ENCODE data around the gene SCARB2. TPM values are rescaled to one million over a fixed set of nuclear protein-coding genes. Genes with fewer than 3 reads are reported as not detected.

SCARB2 gene
- total and polyA plus RNA-seq, 8 donors, result 212 to 266 (median 229) TPM

DNA sequence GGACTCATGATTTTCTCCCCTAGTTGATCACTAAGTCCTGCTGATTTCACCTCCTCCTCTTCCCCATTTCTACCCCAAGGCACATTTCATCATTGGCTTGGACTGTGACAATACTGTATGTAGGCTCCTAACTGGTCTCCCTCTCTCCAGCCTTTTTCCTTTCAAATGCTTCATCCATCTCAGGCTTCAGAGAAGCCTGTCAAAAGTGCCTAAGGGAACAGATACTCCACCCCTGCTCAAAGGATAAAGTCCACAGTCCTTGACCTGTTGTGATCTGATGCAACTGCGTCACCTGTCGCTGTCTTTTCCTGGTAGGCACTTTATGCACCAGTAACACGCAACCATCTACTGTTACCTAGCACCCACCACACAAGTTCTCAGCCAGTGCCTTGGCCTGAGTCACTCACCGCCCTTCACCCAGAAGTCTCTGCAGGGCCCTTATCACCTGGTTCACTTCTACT, 12.8 kb downstream of the SCARB2 start:
- Histone ChIP-seq H3K9me3 (no peaks in the 10 kb centered on the region), H3K27ac (peak overlapping the region; percentile 79 to 91), H3K27me3 (no peaks in the 10 kb centered on the region), H3K4me1 (peaks cover 62 to 91% of the 10 kb centered on the region in 2 donors), H3K4me3 (no peak overlapping the region), H3K36me3 (no peaks in the 10 kb centered on the region)
- DNase-seq (peak in 1 of 4 donors; percentile 52), ATAC-seq (peak; percentile 62)
- TF ChIP-seq, protein P1, sequence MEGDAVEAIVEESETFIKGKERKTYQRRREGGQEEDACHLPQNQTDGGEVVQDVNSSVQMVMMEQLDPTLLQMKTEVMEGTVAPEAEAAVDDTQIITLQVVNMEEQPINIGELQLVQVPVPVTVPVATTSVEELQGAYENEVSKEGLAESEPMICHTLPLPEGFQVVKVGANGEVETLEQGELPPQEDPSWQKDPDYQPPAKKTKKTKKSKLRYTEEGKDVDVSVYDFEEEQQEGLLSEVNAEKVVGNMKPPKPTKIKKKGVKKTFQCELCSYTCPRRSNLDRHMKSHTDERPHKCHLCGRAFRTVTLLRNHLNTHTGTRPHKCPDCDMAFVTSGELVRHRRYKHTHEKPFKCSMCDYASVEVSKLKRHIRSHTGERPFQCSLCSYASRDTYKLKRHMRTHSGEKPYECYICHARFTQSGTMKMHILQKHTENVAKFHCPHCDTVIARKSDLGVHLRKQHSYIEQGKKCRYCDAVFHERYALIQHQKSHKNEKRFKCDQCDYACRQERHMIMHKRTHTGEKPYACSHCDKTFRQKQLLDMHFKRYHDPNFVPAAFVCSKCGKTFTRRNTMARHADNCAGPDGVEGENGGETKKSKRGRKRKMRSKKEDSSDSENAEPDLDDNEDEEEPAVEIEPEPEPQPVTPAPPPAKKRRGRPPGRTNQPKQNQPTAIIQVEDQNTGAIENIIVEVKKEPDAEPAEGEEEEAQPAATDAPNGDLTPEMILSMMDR (IDR thresholded peaks at IDR 0.05), result no peak
- intact Hi-C loops (cut with DNase I), result no loop called here

DNA sequence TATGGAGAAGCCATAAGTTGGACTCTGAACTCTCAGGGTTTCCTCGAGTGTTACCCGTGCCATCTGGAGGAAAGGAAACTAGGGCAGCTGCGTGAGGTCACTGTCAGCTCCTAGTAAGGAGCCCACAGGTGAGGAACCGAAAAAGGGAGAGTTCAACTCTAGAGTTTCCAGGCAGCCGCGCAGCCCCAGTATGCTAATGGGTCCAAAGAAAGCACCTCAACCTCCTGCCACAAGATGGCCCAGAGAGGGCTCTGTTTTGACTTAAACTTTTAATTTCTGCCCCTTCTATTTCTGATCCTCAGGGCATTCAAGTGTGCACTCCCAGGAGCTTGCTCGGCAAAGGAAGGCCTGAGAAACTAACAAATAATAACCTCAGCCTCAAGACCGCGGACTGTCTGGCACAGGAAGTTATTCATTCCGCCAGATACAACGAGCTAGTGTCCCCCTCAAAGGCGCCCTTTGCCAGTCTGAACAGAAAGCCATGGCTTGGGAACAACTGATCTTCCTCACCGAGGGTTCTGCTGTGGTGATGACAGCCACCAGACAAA, 13.9 kb downstream of the SCARB2 start:
- intact Hi-C loops (cut with DNase I), result no loop called here
- Histone ChIP-seq H3K4me3 (no peak overlapping the region), H3K4me1 (peaks cover 70 to 97% of the 10 kb centered on the region in 2 donors), H3K27ac (peak overlapping the region; percentile 79 to 91), H3K36me3 (peaks cover 0 to 9% of the 10 kb centered on the region in 2 donors), H3K9me3 (no peaks in the 10 kb centered on the region), H3K27me3 (no peaks in the 10 kb centered on the region)
- DNase-seq, result no peak
- TF ChIP-seq, protein P1 (IDR thresholded peaks at IDR 0.05), result no peak
- no peak for ATAC-seq

DNA sequence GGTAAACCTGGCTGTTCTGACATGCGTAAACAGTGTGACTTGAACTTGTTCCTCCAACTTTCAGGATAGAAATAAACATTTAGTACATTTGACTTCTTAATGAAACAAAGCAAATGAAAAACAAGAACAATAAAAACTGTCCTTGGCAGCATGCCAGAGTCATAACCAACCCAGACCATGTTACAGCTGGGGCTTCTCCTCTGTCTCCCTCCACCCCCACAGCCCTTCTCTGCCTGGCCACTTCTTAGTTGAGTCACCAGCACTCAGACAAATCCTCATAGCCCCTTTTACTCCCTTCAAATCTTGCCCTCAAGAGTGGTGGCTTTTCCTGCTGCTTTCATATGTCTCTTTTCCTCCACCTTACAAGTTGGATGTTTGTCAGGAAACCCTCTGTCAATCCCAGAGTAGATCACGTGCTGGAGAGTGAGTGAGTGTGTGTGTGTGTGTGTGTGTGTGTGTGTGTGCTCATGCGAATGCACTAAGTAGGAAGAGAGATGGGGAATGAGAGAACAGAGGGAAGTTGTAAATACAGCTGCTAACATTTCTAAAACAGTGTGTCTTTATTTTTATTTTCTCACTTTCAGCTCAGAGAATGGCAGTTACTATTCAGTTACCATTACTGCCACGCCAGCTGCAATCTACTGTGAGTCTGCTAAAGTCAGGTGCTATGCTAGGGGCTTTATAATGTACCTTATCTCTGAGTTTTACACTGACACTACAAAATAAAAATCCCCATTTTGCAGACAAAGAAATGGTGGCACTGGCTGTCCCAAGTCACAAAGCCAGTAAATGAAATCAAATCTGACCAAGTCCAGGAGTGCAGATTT, 15.0 kb downstream of the SCARB2 start:
- ATAC-seq, result peak; percentile 72

DNA sequence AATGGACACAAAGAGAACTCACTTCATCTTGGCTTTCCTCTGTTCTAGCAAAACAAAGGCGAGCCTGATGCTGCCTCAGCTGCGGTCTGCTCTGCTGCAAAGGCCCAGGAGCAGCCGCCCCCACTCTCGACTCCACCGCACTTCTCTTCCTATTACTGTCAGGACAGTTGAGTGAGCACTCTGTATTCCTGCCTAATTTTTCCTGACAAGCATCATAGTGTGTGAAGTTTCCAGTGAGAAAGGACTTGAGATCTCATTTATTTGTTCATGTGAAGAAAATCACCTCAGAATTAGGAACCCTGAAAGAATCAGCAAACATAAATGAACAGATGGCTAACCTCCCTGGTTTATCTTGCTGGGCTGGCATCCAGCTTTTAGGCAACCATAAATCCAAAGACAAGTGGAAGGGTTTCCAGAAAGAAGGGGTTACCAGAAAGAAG, 15.6 kb downstream of the SCARB2 start:
- Histone ChIP-seq H3K4me3 (no peak overlapping the region), H3K9me3 (no peaks in the 10 kb centered on the region), H3K36me3 (peaks cover 0 to 19% of the 10 kb centered on the region in 2 donors), H3K27me3 (no peaks in the 10 kb centered on the region), H3K27ac (peak overlapping the region; percentile 79 to 91), H3K4me1 (peaks cover 70 to 100% of the 10 kb centered on the region in 2 donors)
- ATAC-seq (peak; percentile 54), DNase-seq (peak in 3 of 4 donors; percentile 67 to 80 (median 76))
- intact Hi-C loops (cut with DNase I), result no loop called here
- TF ChIP-seq, protein P1 (IDR thresholded peaks at IDR 0.05), result no peak

More for the DNA sequence above, 15.0 kb downstream of the SCARB2 start:
- peak in 3 of 4 donors; percentile 79 to 87 (median 85) for DNase-seq
- peak overlapping the region; percentile 79 to 91 for H3K27ac ChIP-seq
- H3K9me3 ChIP-seq, result no peaks in the 10 kb centered on the region
- H3K4me1 ChIP-seq, result peaks cover 73 to 99% of the 10 kb centered on the region in 2 donors
- no peaks in the 10 kb centered on the region for H3K27me3 ChIP-seq
- TF ChIP-seq, protein P1 (IDR thresholded peaks at IDR 0.05), result no peak
- peaks cover 0 to 13% of the 10 kb centered on the region in 2 donors for H3K36me3 ChIP-seq
- H3K4me3 ChIP-seq, result no peak overlapping the region
- intact Hi-C loops (cut with DNase I), result no loop called here
